NCI-H2196 (cell line): ENCODE results near the gene PRKCD.

Experiments used
- DNase-seq: peaks from one replicate; lab custom pipeline; 2025; ENCODE audit not compliant: unreplicated experiment; lab: John Stamatoyannopoulos, UW

PRKCD gene

DNA sequence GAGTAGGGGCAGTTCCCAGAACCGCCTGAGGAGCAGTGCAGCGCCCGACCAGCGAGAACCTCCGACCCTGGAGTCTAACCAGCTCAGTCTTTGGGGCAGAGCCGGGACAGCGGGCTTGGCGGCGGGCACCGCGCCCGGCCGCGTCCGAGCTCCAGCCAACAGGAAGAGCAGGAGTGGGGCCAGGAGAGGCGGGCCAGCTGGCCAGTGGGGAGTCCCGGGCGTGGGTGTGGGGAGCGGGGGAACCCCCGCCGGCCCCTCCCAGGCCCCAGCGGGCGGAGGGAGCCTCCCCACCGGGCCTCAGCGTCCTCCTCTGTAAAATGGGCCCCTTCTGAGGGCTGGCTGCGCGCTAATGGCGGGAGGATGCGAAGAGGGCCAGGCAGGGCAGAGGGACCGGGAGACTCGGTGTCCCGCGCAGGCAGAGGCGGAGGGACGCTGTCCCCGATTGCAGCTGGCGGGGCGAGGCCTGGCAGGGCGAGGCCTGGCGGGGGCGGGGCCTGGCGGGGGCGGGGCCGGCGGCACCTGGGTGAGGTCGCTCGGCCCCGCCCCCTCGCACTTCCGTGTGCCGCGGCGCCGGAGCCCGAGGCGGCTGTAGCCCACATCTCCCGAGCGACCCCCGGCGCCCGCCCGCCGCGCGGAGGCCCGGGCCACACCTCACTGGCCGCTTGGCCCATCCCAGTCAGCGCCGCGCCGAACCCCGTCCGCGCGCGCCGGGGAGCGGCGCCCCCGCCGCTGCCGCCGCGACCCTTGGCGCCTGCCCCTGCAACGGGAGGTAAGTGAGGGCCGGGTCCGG is at the start of gene PRKCD:
Gene PRKCD, plus strand, starts transcription at position 550 of the 790 bp plus-strand sequence. CDS start 17,214 bp downstream, outside the sequence.
- peak; percentile 58 for DNase-seq

DNA sequence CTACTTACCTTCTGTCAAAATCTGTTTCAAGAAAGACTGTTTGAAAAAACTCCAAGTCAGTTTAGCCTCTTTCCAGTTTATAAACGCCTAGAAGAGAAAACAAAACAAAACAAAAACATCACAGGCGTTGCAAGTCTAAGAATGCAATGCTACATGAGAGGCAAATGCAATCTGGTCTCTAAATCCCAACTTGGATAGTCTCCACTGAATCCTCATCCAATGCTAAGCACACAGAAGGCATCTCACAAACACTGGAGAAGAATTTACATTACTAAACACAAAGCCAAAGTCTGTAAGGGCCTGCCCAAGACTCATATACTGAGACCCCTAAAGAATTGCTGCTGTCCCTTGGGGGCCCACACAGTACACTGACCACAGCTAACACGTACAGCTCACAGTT is 49.2 kb upstream of the PRKCD start:
- DNase-seq: no peak

DNA sequence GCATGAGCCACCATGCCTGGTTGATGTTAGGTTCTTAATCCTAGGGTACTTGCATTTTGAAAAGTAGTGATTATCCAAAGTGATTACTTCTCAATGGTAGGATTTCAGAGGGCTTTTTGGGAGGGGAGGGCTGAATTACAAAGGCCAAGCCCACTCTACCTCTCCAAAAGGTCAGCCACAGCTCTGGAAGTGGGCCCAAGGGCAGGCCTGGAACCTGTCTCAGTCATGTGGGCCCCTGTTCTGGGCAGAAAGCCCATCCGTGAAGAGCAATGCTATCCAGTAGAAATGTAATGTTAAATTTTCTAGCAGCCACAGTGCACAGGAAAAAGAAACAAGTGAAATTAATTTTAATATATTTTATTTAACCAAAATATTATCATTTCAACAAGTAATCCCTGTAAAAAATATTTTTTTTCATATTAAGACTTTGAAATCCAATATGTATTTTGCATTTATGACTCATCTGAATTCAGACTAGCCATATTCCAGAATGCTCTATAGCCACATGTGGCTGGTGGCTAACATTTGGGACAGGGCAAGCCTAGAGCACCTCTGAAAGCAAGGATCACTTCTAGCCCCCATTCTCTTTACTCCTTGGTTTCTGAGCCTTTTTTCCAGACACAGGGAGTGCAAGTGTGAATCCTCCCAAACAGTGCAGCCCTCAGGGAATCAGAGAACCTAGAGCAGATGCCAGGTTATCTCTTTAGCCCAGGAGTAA is 47.6 kb upstream of the PRKCD start:
- no peak for DNase-seq

DNA sequence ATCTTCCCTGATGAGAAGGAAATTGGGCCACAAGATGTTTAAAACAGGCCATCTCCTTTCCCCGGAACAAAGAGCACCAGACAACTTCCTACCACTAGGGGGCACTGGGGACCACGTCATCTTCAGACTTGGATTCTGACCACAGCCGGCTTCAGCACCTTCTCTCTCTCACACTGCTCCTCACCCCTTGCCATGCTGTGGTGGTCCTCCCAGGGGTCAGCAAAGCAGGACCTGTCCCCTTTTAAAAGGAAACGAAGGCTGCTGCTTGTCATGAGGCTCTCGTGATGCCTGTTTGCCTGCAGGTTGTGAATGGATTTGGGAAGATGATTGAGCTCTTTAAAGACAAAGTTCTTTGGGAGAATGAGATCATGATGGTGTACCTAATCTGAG is 47.0 kb upstream of the PRKCD start:
- peak; percentile 67 for DNase-seq

GRCh38 chr3:53114412-53115074 is 46.5 kb upstream of the PRKCD start:
- DNase-seq: no peak

- no peak for DNase-seq
Measured at GRCh38 chr3:53116956-53117355, 44.1 kb upstream of the PRKCD start.

DNA sequence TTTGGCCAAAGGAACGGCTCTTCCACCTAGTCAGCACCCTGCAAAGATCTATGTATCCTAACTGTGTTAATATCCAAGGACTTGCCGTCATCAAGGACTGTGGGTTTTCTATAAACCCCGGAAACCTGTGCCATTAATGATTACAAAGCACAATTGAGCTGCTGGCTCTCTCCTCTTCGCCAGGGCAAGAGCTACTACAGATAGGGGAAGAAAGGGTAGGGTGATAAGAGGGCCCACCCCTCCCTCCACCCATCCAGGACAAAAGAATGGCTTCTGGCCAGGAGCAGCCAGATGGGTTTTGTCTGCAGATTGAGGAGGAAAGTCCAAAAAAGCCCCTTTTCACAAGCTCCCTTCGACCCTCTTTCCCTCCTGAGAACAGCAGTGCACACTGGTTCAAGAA is 40.7 kb upstream of the PRKCD start:
- DNase-seq: no peak

GRCh38 chr3:53122255-53122932 is 38.6 kb upstream of the PRKCD start:
- DNase-seq: no peak

GRCh38 chr3:53122933-53123305 is 38.1 kb upstream of the PRKCD start:
- DNase-seq: no peak

DNA sequence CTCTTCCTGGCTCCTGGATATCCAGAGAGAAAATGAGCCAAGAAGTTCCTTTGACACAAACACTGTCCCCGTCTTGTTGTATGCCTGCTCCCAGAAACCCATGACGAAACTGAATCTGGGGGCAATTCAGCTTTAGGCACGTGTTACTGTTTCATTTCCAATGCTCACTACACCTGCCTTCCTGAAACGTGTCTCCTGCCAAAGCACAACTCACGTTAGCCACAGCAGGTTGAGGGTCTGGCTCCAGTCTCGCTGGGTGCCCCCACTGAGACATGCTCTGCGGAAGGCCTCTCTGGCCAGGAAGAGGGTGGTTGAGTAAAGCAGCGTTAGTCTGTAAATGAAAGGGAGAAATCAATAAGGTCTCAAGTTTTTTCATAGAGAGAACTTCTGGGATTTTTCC is 37.5 kb upstream of the PRKCD start:
- DNase-seq: no peak

DNA sequence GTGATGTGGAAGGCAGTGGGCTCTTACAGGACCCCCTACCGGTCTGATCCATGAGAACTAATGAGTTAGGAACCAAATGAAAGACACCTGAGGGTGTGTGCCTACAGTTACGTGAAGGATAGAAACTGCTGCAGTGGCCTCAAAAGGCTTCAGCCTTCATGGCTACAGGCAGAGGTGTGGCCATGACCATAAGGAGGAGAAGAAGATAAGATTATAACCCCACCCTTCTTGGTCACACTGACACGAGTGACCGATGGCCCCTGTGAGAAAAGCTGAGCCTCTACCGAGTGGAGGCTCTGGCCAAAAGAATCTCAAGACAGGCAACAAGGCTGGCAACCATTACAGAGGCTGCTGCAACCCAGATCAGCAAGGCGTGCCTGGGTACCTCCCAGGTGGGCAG is 37.1 kb upstream of the PRKCD start:
- DNase-seq: no peak

DNA sequence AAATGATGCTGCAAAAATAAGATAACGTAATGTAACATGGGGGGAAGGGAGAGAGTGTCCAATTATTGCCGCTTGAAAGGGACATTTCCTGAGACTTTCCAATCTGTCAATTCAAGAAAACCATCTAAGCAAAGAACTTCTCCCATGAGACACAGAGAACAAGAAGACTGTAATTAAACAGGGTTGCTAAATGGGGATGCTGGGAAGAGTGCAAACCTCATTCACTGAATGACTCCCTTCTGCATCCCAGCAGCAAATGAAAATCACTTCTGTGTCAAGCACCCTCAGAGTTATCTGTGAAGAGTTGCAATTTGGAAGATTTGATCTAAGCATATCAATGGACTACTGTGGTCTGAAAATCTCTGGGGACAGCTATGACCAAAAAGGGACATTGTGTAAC is 34.4 kb upstream of the PRKCD start:
- no peak for DNase-seq

DNA sequence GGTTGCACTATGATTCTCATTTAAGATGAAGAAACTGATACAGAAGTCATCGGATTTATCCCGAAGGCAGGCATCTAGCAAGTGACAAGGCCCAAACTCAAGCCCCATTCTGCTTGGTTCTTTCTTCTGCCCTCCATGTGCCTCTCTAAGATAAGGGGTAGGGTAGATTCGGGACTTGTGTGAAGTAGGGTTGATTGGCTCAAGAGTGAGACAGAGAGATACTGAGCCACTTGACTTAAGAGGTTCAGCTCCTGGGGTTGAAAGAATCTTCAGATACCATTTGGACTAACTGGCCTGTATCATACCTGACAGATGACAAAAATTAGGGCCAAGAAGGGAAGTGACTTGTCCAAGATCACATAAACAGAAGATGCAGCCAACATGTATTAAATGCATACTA is 31.7 kb upstream of the PRKCD start:
- DNase-seq: no peak

DNA sequence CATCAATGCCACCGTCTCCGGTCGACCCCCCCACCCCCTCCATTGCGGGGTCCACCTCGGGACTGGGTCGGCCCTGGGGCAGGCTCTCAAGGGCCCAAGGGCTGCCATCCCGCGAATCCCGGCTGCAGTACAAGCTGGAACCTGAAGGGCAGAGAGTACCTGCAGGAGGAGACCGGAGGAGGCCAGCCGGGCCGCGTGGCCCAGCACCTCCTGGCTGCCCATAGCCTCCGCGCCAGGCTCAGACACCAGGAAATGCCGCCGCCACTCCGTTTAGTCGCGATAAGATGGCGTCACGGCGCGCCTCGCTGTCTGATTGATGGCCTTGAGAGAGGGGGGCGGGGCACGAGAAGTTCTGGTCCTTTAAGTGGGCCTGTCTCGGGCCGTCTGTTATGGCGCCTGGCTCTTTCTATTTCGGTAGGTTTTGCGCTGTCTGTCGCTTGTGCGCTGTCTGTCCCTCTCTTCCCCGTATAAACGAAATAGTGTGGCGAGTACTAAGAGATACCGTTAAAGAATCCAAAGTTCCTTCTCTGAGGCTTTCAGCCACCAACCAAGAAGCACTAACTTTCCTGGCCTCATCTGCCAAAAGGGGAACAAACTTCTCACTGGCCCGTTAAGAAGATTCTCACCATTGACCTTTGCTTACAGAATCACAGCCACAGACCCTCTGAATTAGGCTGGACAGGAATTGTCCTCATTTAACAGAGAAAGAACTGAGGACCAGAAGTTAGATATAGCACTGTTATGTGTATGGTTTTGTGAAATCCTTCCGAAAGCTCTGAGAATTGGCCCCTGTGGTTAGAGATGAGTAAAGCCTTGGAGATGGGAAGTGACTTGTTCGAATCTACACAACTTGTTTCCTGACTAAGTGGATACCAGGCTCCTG is 30.6 kb upstream of the PRKCD start, which contains the start of gene RFT1:
Gene RFT1, minus strand, starts transcription at position 257 of the 883 bp plus-strand sequence. Its CDS starts 35 bp downstream, at position 222.
- DNase-seq: peak; percentile 79

DNA sequence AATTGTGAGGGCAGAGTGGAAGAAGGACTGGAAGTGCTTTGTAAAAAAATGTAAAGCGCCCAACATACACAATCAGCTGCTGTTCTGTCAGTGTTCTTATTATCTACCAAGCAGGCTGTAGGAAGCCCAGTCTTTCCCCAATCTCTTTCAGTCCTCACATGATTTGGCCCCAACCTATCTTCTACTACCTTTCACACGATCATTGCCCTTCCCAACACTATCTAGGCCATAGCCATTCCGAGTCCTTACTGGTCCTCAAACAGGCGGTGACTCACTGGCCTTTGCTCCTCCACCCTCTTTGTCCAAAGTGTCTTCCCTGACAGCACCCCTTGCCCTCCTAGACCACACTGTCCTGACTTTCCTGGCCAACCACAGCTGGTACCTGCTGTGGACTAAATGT is 29.9 kb upstream of the PRKCD start:
- DNase-seq: no peak

GRCh38 chr3:53132347-53132746 is 28.7 kb upstream of the PRKCD start:
- no peak for DNase-seq

DNA sequence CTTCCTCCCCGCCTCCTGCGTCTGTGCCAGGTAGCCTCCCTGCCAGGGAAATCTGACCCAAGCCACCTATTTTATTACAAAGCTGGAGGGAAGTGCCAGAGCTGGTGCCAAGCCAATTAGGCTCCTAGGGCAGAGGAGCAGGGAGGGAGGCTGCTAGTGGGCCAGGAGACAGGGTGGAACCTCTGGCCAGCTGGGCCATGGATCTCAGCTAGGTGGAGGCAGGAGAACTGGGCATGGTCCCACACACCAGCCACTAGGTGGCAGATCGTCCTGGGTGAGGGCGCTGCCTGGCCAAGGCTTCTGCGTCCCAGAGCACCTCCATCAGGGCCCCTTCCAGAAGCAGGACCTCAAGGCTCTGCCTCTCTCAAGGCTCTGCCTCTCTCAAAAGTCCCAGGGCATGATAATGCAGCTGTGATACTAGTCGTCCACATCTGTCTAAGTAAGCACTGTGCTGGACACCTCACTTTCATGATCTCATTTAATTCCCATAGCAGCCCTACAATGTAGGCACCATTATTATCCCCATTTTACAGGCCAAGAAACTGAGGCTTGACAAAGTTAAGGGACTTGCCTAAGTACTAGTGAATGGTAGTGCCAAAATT is 26.3 kb upstream of the PRKCD start:
- peak; percentile 90 for DNase-seq

DNA sequence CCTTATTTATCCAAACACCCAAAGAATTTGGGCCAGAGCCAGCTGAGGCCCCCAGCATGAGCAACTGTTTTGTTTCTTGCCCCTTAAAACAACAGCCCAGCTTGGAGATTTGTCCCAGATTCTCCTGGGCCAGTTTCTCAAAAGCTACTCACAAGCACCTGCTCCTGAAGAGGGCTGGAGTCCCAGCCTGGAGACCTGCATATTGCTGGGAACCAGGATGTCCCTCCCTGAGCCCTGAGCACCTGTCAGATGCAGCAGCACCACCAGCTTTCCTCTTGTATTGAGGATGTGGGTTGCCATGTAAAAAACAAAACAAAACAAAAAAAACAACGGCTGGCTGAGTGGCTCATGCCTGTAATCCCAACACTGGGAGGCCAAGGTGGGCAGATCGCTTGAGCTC is 23.8 kb upstream of the PRKCD start:
- peak; percentile 31 for DNase-seq

- DNase-seq: no peak
Measured at GRCh38 chr3:53137835-53138446, 23.1 kb upstream of the PRKCD start.
